ENCODE results near the gene MAPK10.
"Not testable (repeated sequence)": the region's sequence is repeated elsewhere in the genome, so short reads cannot be mapped to it uniquely, and the experiment has no call there.

Gene MAPK10

GRCh38 chr4:86184216-86184900 is 175.5 kb downstream of the MAPK10 start:
- no peak for DNase-seq (ENCODE audit: low read depth in 2 of 2)

- no peak for DNase-seq (ENCODE audit: low read depth in 2 of 2)
These were observed 178.3 kb downstream of the MAPK10 start for GRCh38 chr4:86181585-86181984.

GRCh38 chr4:86178211-86178610 is 181.6 kb downstream of the MAPK10 start:
- no peak for DNase-seq (ENCODE audit: low read depth in 2 of 2)

- DNase-seq (ENCODE audit: low read depth in 2 of 2): no peak
These were observed 185.3 kb downstream of the MAPK10 start for GRCh38 chr4:86174506-86174905.

- not testable (repeated sequence) for DNase-seq (ENCODE audit: low read depth in 2 of 2)
These were observed 191.5 kb downstream of the MAPK10 start for GRCh38 chr4:86168335-86168734.

- no peak for DNase-seq (ENCODE audit: low read depth in 2 of 2)
These were observed 199.4 kb downstream of the MAPK10 start for GRCh38 chr4:86160426-86160825.

GRCh38 chr4:86159216-86159615 is 200.6 kb downstream of the MAPK10 start:
- no peak for DNase-seq (ENCODE audit: low read depth in 2 of 2)

- no peak for DNase-seq (ENCODE audit: low read depth in 2 of 2)
These were observed 203.3 kb downstream of the MAPK10 start for GRCh38 chr4:86156531-86156930.

- no peak for DNase-seq (ENCODE audit: low read depth in 2 of 2)
These were observed 204.1 kb downstream of the MAPK10 start for GRCh38 chr4:86155766-86156165.

- no peak for DNase-seq (ENCODE audit: low read depth in 2 of 2)
These were observed 207.4 kb downstream of the MAPK10 start for GRCh38 chr4:86152454-86152853.

- no peak for DNase-seq (ENCODE audit: low read depth in 2 of 2)
These were observed 208.7 kb downstream of the MAPK10 start for GRCh38 chr4:86151196-86151595.

GRCh38 chr4:86141161-86141560 is 218.7 kb downstream of the MAPK10 start:
- no peak for DNase-seq (ENCODE audit: low read depth in 2 of 2)

GRCh38 chr4:86132468-86132867 is 227.4 kb downstream of the MAPK10 start:
- no peak for DNase-seq (ENCODE audit: low read depth in 2 of 2)

- DNase-seq (ENCODE audit: low read depth in 2 of 2): no peak
These were observed 228.4 kb downstream of the MAPK10 start for GRCh38 chr4:86131456-86131855.

- no peak for DNase-seq (ENCODE audit: low read depth in 2 of 2)
These were observed 229.5 kb downstream of the MAPK10 start for GRCh38 chr4:86130160-86130933.

- no peak for DNase-seq (ENCODE audit: low read depth in 2 of 2)
These were observed 230.3 kb downstream of the MAPK10 start for GRCh38 chr4:86129546-86129945.

- no peak for DNase-seq (ENCODE audit: low read depth in 2 of 2)
These were observed 237.4 kb downstream of the MAPK10 start for GRCh38 chr4:86122404-86122803.

- no peak for DNase-seq (ENCODE audit: low read depth in 2 of 2)
These were observed 241.1 kb downstream of the MAPK10 start for GRCh38 chr4:86118711-86119110.

- no peak for DNase-seq (ENCODE audit: low read depth in 2 of 2)
These were observed 242.0 kb downstream of the MAPK10 start for GRCh38 chr4:86117705-86118302.

GRCh38 chr4:86114563-86114962 is 245.3 kb downstream of the MAPK10 start:
- DNase-seq (ENCODE audit: low read depth in 2 of 2): no peak

GRCh38 chr4:86108834-86109233 is 251.0 kb downstream of the MAPK10 start:
- DNase-seq (ENCODE audit: low read depth in 2 of 2): no peak

- no peak for DNase-seq (ENCODE audit: low read depth in 2 of 2)
These were observed 251.7 kb downstream of the MAPK10 start for GRCh38 chr4:86108137-86108536.

GRCh38 chr4:86107112-86107511 is 252.7 kb downstream of the MAPK10 start:
- DNase-seq (ENCODE audit: low read depth in 2 of 2): no peak
